Tibial nerve (tissue), 4 donors: Measurements from ENCODE around the gene MSI2. TPM values are rescaled to one million over a fixed set of nuclear protein-coding genes. Genes with fewer than 3 reads are reported as not detected.

Source experiments
- DNase-seq, 2 donors: peaks; one replicate each; pipeline ENCODE4 v3.0.0-alpha.2; 2019; ENCODE audit warnings: low spot score in 2 of 2
- H3K27ac ChIP-seq, 4 donors: fragments of 200-600 bp; sonication (generic) in 3 of 4; one replicate each; pipeline ENCODE4 v1.5.1; 2017 to 2019; ENCODE audit warnings: mild to moderate bottlenecking in 1 of 4
- H3K27me3 ChIP-seq, 2 donors: fragments of 200-600 bp; sonication (generic) in 1 of 2; one replicate each; pipeline versions ENCODE4 v1.5.1 to v1.6.0; 2017 to 2019
- H3K36me3 ChIP-seq, 3 donors: fragments of 200-600 bp; sonication (generic); one replicate each; pipeline ENCODE4 v1.5.1; 2018 to 2019
- H3K4me1 ChIP-seq, 4 donors: fragments of 200-600 bp; sonication (generic) in 3 of 4; one replicate each; pipeline ENCODE4 v1.5.1; 2017 to 2019
- H3K4me3 ChIP-seq, 4 donors: fragments of 200-600 bp; sonication (generic) in 3 of 4; one replicate each; pipeline ENCODE4 v1.5.1; 2017 to 2019; ENCODE audit warnings: mild to moderate bottlenecking in 1 of 4, moderate library complexity in 1 of 4
- H3K9me3 ChIP-seq, 4 donors: fragments of 200-600 bp; sonication (generic) in 3 of 4; one replicate each; pipeline ENCODE4 v1.5.1; 2017 to 2019
- EP300 ChIP-seq, 2 donors: sonication (generic); formaldehyde crosslinking; IDR thresholded peaks; one replicate each; pipeline ENCODE4 v1.6.1; 2017; ENCODE audit warnings: antibody characterized with exemption in 2 of 2, mild to moderate bottlenecking in 1 of 2
- POLR2A ChIP-seq, 2 donors: fragments of 450-650 bp; IDR thresholded peaks; one replicate each; pipeline ENCODE4 v1.6.1; 2017; ENCODE audit warnings: antibody characterized with exemption in 2 of 2, mild to moderate bottlenecking in 2 of 2, moderate library complexity in 2 of 2
- WGBS, 2 donors: methylation state at CpG; one replicate each; pipeline ENCODE4 v1.1.5; 2018; 5-methylcytosine and 5-hydroxymethylcytosine counted together
- total RNA-seq, 4 donors: library from RNA; depleted of rRNA; stranded (reverse); fragments of >200 nt; gene quantifications; one replicate each; pipeline ENCODE4 v1.1.0, GENCODE V29; 2016
- TF ChIP-seq, protein P1 (sequence below), 5 experiments: fragments of 200-600 bp in 3 of 5; fragments of 450-650 bp in 2 of 5; sonication (generic) in 3 of 5; IDR thresholded peaks; one replicate each; pipeline ENCODE4 v1.5.1; 2016 to 2019; ENCODE audit warnings: antibody characterized with exemption in 5 of 5, mild to moderate bottlenecking in 3 of 5, moderate library complexity in 2 of 5

The MSI2 gene
- total RNA-seq, 4 donors from 2014 or later = 11.5 to 18.3 (median 14.2) TPM

DNA sequence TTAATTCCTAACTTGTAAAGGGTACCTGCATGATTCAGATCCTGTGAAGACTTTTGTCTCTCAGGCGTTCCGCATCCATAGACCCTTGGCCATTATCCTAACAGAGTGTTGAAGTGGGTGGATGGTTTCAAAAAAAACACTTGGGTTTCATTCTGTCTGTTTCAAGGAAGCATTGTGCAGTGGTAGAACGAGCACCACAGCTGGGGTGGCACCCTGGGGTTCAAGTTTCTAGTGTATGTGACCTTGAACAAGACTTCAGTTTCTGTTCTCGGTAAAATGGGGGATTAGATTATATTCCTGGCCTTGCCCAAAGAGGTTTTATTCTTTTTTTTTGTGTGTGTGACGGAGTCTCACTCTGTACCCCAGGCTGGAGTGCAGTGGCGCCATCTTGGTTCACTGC is 74.3 kb downstream of the MSI2 start:
- WGBS, 2 donors = 93 to 96% methylated on average over 6 of the region's 6 CpGs
- Histone ChIP-seq H3K36me3 (no peaks in the 10 kb centered on the region), H3K27ac (no peak overlapping the region), H3K9me3 (no peaks in the 10 kb centered on the region), H3K4me3 (no peak overlapping the region), H3K4me1 (peaks cover 0 to 15% (median 3%) of the 10 kb centered on the region in 4 donors), H3K27me3 (no peaks in the 10 kb centered on the region)
- TF ChIP-seq POLR2A (IDR thresholded peaks at IDR 0.05) = no peak
- no peak for TF ChIP-seq EP300 (IDR thresholded peaks at IDR 0.05)
- TF ChIP-seq, protein P1, sequence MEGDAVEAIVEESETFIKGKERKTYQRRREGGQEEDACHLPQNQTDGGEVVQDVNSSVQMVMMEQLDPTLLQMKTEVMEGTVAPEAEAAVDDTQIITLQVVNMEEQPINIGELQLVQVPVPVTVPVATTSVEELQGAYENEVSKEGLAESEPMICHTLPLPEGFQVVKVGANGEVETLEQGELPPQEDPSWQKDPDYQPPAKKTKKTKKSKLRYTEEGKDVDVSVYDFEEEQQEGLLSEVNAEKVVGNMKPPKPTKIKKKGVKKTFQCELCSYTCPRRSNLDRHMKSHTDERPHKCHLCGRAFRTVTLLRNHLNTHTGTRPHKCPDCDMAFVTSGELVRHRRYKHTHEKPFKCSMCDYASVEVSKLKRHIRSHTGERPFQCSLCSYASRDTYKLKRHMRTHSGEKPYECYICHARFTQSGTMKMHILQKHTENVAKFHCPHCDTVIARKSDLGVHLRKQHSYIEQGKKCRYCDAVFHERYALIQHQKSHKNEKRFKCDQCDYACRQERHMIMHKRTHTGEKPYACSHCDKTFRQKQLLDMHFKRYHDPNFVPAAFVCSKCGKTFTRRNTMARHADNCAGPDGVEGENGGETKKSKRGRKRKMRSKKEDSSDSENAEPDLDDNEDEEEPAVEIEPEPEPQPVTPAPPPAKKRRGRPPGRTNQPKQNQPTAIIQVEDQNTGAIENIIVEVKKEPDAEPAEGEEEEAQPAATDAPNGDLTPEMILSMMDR (IDR thresholded peaks at IDR 0.05) = no peak
- DNase-seq = no peak

- 93 to 94% methylated on average over 9 of the region's 9 CpGs for WGBS, 2 donors
- no peak overlapping the region for H3K27ac ChIP-seq
- H3K4me1 ChIP-seq = peaks cover 0 to 15% (median 3%) of the 10 kb centered on the region in 4 donors
- no peaks in the 10 kb centered on the region for H3K36me3 ChIP-seq
- no peaks in the 10 kb centered on the region for H3K9me3 ChIP-seq
- DNase-seq = no peak
- TF ChIP-seq EP300 (IDR thresholded peaks at IDR 0.05) = no peak
- TF ChIP-seq, protein P1 (IDR thresholded peaks at IDR 0.05) = no peak
- no peak for TF ChIP-seq POLR2A (IDR thresholded peaks at IDR 0.05)
- H3K27me3 ChIP-seq = no peaks in the 10 kb centered on the region
- H3K4me3 ChIP-seq = no peak overlapping the region
These were observed 75.1 kb downstream of the MSI2 start for GRCh38 chr17:57331423-57331822.

DNA sequence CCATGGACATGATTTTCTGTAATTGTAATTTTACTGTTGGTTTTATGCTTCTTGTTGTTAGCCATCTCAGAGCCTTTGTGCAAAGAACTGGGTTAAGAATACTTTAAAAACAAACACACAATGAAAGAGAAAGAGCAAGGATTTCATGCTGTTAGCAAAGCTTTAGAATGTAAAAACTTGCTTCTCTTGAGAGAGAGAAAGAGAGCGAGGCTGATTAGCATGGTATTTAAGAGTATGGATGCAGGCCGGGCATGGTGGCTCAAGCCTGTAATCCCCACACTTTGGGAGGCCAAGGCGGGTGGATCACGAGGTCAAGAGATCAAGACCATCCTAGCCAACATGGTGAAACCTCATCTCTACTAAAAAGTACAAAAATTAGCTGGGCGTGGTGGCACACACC is 76.2 kb downstream of the MSI2 start:
- TF ChIP-seq, protein P1 (IDR thresholded peaks at IDR 0.05) = no peak
- no peak for TF ChIP-seq POLR2A (IDR thresholded peaks at IDR 0.05)
- TF ChIP-seq EP300 (IDR thresholded peaks at IDR 0.05) = no peak
- H3K4me1 ChIP-seq = peaks cover 0 to 15% (median 3%) of the 10 kb centered on the region in 4 donors
- no peak overlapping the region for H3K4me3 ChIP-seq
- no peaks in the 10 kb centered on the region for H3K9me3 ChIP-seq
- no peaks in the 10 kb centered on the region for H3K27me3 ChIP-seq
- 87 to 94% methylated on average over 5 of the region's 5 CpGs for WGBS, 2 donors
- no peak for DNase-seq
- H3K36me3 ChIP-seq = no peaks in the 10 kb centered on the region
- H3K27ac ChIP-seq = no peak overlapping the region

- H3K9me3 ChIP-seq = no peaks in the 10 kb centered on the region
- no peaks in the 10 kb centered on the region for H3K4me1 ChIP-seq
- TF ChIP-seq POLR2A (IDR thresholded peaks at IDR 0.05) = no peak
- no peak for TF ChIP-seq EP300 (IDR thresholded peaks at IDR 0.05)
- TF ChIP-seq, protein P1 (IDR thresholded peaks at IDR 0.05) = no peak
- H3K27ac ChIP-seq = no peak overlapping the region
- H3K4me3 ChIP-seq = no peak overlapping the region
- no peaks in the 10 kb centered on the region for H3K27me3 ChIP-seq
- WGBS, 2 donors = 90% methylated on average over 7 of the region's 7 CpGs
- no peaks in the 10 kb centered on the region for H3K36me3 ChIP-seq
- no peak for DNase-seq
These were observed 79.0 kb downstream of the MSI2 start for GRCh38 chr17:57335195-57335792.

DNA sequence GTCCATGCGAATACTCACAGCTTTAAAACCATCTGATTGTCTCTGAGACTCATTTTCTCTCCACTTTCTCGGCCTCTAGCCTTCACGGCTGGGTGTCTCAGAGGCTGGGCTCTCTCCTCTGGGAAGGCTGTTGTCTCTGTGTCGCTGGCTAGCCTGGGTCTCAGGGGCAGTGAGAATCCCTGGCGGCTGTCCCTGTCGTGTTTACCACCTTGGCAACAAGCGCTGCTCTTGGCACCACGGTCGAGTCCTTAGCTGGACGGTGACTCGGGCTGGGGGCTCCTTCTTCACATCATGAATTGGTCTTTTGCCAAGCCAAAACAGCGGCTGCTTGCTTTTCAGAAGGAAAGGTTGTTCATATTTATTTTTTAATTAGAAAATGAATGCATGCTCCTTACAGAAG is 81.1 kb downstream of the MSI2 start:
- no peaks in the 10 kb centered on the region for H3K36me3 ChIP-seq
- 74 to 82% methylated on average over 12 of the region's 12 CpGs for WGBS, 2 donors

More for the DNA sequence above, 81.1 kb downstream of the MSI2 start:
- no peaks in the 10 kb centered on the region for H3K27me3 ChIP-seq
- DNase-seq = no peak
- no peak overlapping the region for H3K4me3 ChIP-seq
- TF ChIP-seq EP300 (IDR thresholded peaks at IDR 0.05) (no peak), POLR2A (IDR thresholded peaks at IDR 0.05) (no peak)
- TF ChIP-seq, protein P1 (IDR thresholded peaks at IDR 0.05) = no peak
- H3K27ac ChIP-seq = no peak overlapping the region
- H3K9me3 ChIP-seq = no peaks in the 10 kb centered on the region
- H3K4me1 ChIP-seq = peaks cover 0 to 4% (median 2%) of the 10 kb centered on the region in 4 donors
